Breast epithelium (tissue), 4 donors: ENCODE results near the gene SLC25A21. TPM values are rescaled to one million over a fixed set of nuclear protein-coding genes. Genes with fewer than 3 reads are reported as not detected.

Experiments
- DNase-seq, 2 donors: peaks; one replicate each; pipeline ENCODE4 v3.0.0-alpha.2; 2019; ENCODE audit warnings: low spot score in 2 of 2
- H3K27ac ChIP-seq, 2 donors: fragments of 200-600 bp; sonication (generic) in 1 of 2; one replicate each; pipeline ENCODE4 v1.5.1; 2016 to 2019; ENCODE audit warnings: mild to moderate bottlenecking in 1 of 2
- H3K27me3 ChIP-seq, 2 donors: fragments of 200-600 bp; sonication (generic) in 1 of 2; one replicate each; pipeline versions ENCODE4 v1.5.1 to v1.6.0; 2017 to 2019; ENCODE audit warnings: control low read depth in 1 of 2, mild to moderate bottlenecking in 1 of 2
- H3K36me3 ChIP-seq: fragments of 200-600 bp; one replicate; pipeline ENCODE4 v1.5.1; 2019
- H3K4me1 ChIP-seq, 2 donors: fragments of 200-600 bp; sonication (generic); one replicate each; pipeline ENCODE4 v1.5.1; 2016 to 2019; ENCODE audit warnings: control low read depth in 1 of 2
- H3K4me3 ChIP-seq, 3 donors: fragments of 200-600 bp; sonication (generic); 1 replicate in 2 of 3; 2 replicates in 1 of 3; pipeline ENCODE4 v1.5.1; 2016 to 2019; ENCODE audit warnings: mild to moderate bottlenecking in 3 of 3, moderate library complexity in 2 of 3
- H3K9me3 ChIP-seq, 2 donors: fragments of 200-600 bp; sonication (generic) in 1 of 2; one replicate each; pipeline ENCODE4 v1.5.1; 2016 to 2019; ENCODE audit warnings: control low read depth in 1 of 2
- POLR2A ChIP-seq: fragments of 450-650 bp; IDR thresholded peaks from one replicate; pipeline ENCODE4 v1.6.1; 2016; ENCODE audit warnings: antibody characterized with exemption, mild to moderate bottlenecking, moderate library complexity
- POLR2AphosphoS5 ChIP-seq, 3 donors: sonication (generic); formaldehyde crosslinking; IDR thresholded peaks; one replicate each; pipeline ENCODE4 v1.6.1; 2017; ENCODE audit warnings: antibody characterized with exemption in 3 of 3
- intact Hi-C: fragments of 100-400 bp; cut with DNase I; formaldehyde crosslinking; loops from one replicate; pipeline ENCODE4 v1.15.1; 2023; ENCODE audit warnings: low total_unique reads
- total RNA-seq, 3 donors: library from RNA; depleted of rRNA; stranded (reverse); fragments of >200 nt; gene quantifications; one replicate each; pipeline ENCODE4 v1.1.0, GENCODE V29; 2016
- TF ChIP-seq, protein P1 (sequence below), 3 donors: fragments of 450-650 bp; IDR thresholded peaks; one replicate each; pipeline ENCODE4 v1.5.1; 2016 to 2017; ENCODE audit warnings: antibody characterized with exemption in 3 of 3, mild to moderate bottlenecking in 3 of 3, moderate library complexity in 3 of 3

Gene SLC25A21
- total RNA-seq, 3 donors from 2014 or later: 0.66 to 2.3 (median 1.6) TPM

DNA sequence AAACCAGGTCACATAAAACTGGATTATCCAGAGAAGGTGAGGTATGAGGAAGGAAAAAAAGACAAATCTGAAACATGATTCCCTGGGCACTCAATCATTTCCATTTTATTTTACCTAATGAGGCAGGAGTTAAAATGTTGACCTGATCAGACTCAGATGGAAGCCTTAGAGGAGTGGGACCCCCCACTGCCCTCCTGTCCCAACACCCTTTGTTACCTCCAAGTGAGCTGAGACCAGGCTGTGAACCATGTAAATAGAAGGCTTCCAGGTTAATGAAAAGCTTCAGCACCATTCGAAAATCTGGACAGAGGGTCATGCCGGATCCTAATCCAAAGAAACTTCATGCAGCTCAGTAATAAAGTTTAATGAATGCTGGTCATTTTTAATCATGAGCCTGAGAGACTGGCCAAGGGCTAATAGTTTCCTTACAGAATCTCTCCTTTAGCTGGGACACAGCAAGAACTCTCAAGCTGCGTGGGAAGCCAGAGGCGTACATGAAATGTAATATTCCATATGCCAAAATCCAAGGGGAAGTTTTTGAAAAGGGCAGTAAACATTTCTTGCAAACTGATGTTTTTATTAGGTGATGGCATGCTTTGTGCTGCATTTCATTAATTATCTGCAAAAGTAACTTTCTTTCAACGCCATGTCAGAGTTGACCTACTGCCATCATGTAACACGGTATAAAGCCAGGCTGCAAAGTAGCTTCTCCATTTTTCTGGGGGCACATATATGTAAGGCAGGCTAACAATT is 327.8 kb downstream of the SLC25A21 start:
- intact Hi-C loops: no loop called here
- Histone ChIP-seq H3K36me3 (no peaks in the 10 kb centered on the region), H3K9me3 (no peaks in the 10 kb centered on the region), H3K27ac (no peak overlapping the region), H3K4me1 (no peaks in the 10 kb centered on the region), H3K27me3 (no peaks in the 10 kb centered on the region), H3K4me3 (no peak overlapping the region)
- DNase-seq: no peak
- TF ChIP-seq POLR2A: no peak
- TF ChIP-seq, protein P1, sequence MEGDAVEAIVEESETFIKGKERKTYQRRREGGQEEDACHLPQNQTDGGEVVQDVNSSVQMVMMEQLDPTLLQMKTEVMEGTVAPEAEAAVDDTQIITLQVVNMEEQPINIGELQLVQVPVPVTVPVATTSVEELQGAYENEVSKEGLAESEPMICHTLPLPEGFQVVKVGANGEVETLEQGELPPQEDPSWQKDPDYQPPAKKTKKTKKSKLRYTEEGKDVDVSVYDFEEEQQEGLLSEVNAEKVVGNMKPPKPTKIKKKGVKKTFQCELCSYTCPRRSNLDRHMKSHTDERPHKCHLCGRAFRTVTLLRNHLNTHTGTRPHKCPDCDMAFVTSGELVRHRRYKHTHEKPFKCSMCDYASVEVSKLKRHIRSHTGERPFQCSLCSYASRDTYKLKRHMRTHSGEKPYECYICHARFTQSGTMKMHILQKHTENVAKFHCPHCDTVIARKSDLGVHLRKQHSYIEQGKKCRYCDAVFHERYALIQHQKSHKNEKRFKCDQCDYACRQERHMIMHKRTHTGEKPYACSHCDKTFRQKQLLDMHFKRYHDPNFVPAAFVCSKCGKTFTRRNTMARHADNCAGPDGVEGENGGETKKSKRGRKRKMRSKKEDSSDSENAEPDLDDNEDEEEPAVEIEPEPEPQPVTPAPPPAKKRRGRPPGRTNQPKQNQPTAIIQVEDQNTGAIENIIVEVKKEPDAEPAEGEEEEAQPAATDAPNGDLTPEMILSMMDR (IDR thresholded peaks at IDR 0.05): no peak
- no peak for TF ChIP-seq POLR2AphosphoS5 (IDR thresholded peaks at IDR 0.05)

DNA sequence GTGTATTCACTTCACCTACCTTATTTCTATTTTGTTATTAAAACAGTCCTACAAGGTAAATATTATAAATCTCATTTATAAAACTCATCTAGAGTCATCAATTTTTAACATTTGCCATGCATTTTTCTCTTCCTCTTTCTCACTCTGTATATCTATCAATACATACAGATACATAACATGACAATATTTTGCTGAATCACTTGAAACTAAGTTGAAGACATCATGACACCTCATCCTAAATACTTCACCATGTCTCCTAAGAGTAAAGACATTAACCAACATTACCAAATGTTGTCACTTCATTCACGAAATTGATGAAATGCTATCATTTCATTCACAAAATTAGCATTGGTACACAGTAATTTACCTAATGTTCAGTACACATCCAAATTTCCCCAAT is 329.0 kb downstream of the SLC25A21 start:
- intact Hi-C loops: no loop called here
- no peak overlapping the region for H3K27ac ChIP-seq
- no peak for DNase-seq
- H3K36me3 ChIP-seq: no peaks in the 10 kb centered on the region
- TF ChIP-seq POLR2A (no peak), POLR2AphosphoS5 (IDR thresholded peaks at IDR 0.05) (no peak)
- TF ChIP-seq, protein P1 (IDR thresholded peaks at IDR 0.05): no peak
- H3K9me3 ChIP-seq: no peaks in the 10 kb centered on the region
- no peaks in the 10 kb centered on the region for H3K4me1 ChIP-seq
- H3K27me3 ChIP-seq: no peaks in the 10 kb centered on the region
- no peak overlapping the region for H3K4me3 ChIP-seq

DNA sequence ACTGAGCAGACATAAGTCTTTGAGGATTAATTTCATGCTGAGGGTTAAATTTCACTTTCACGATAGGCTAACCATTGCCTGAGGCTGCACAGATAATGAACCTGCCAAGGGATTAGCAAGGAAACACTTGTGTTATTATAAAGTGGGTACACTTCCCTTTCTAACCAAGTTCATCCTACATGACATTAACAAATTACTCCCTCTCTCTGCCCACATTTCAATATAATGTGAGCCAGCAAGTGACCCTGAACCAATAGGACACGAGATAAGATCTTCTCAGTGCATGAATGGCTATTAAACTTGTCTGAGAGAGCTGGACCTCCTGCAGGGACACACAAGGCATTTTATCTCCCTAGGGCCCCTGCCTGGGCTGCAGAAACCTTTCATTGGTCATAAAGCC is 337.3 kb downstream of the SLC25A21 start:
- no peak for DNase-seq
- H3K4me1 ChIP-seq: no peaks in the 10 kb centered on the region
- no peak overlapping the region for H3K27ac ChIP-seq
- H3K27me3 ChIP-seq: no peaks in the 10 kb centered on the region
- no peak overlapping the region for H3K4me3 ChIP-seq
- TF ChIP-seq POLR2AphosphoS5 (IDR thresholded peaks at IDR 0.05): no peak
- TF ChIP-seq, protein P1 (IDR thresholded peaks at IDR 0.05): no peak
- TF ChIP-seq POLR2A: no peak
- intact Hi-C loops: no loop called here
- no peaks in the 10 kb centered on the region for H3K9me3 ChIP-seq
- H3K36me3 ChIP-seq: no peaks in the 10 kb centered on the region

DNA sequence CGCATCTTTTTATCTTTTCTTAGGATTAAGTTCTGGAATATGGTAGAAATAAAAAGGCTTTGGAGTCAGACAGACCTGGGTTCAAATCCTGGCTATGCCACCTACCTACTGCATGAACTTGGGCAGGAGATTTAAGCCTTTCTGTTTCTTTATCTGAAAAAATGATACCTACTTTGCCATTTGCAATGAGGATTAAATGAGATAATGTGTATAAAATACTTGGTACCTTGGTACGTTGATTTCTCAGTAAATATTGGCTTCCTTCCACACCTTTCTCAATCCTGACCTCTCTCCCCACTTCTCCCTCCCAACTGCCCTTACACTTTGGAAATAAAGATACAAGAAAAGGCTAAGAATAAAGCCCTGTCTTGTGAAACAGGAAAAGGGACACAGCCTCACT is 338.1 kb downstream of the SLC25A21 start:
- Histone ChIP-seq H3K4me1 (no peaks in the 10 kb centered on the region), H3K27ac (no peak overlapping the region), H3K4me3 (no peak overlapping the region), H3K36me3 (no peaks in the 10 kb centered on the region), H3K9me3 (no peaks in the 10 kb centered on the region), H3K27me3 (no peaks in the 10 kb centered on the region)
- no peak for TF ChIP-seq POLR2A
- no peak for TF ChIP-seq POLR2AphosphoS5 (IDR thresholded peaks at IDR 0.05)
- TF ChIP-seq, protein P1 (IDR thresholded peaks at IDR 0.05): no peak
- DNase-seq: no peak
- intact Hi-C loops: no loop called here

DNA sequence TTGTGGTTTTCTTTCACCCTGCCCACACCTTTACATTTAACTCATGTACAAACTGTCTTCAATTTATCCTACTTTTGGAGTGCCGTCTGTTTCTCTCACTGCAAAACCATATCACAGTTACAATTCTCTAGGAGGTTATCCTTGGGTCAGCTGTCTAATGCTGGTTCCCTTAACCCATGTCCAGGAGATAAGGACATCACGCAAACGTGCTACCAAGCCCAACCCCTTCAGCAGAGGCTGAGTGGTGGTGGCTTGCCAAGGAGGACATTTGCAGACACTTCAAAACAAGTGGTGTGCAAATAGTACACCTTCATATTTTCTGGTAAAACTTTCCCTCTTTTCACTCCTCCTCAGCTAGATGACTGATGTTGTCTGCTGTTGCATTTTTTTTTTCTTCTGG is 342.9 kb downstream of the SLC25A21 start:
- Histone ChIP-seq H3K4me3 (no peak overlapping the region), H3K27me3 (no peaks in the 10 kb centered on the region), H3K9me3 (no peaks in the 10 kb centered on the region), H3K4me1 (no peaks in the 10 kb centered on the region), H3K27ac (no peak overlapping the region), H3K36me3 (no peaks in the 10 kb centered on the region)
- intact Hi-C loops: no loop called here
- no peak for DNase-seq
- TF ChIP-seq, protein P1 (IDR thresholded peaks at IDR 0.05): no peak
- TF ChIP-seq POLR2A (no peak), POLR2AphosphoS5 (IDR thresholded peaks at IDR 0.05) (no peak)
